Pons (tissue), 1 donor: Measurements from ENCODE around the gene MYO9A.

Source experiments
- DNase-seq: peaks from one replicate; pipeline ENCODE4 v3.0.0-alpha.2; 2016; ENCODE audit warnings: low spot score

MYO9A gene

GRCh38 chr15:71853543-71853942, 264.4 kb downstream of the MYO9A start:
- DNase-seq: no peak

GRCh38 chr15:71844916-71845315, 273.0 kb downstream of the MYO9A start:
- DNase-seq: no peak

GRCh38 chr15:71841563-71841962, 276.4 kb downstream of the MYO9A start:
- no peak for DNase-seq

GRCh38 chr15:71830981-71831380, 287.0 kb downstream of the MYO9A start:
- no peak for DNase-seq

GRCh38 chr15:71826196-71826595, 291.8 kb downstream of the MYO9A start:
- DNase-seq: no peak

- no peak for DNase-seq
Observed at GRCh38 chr15:71825021-71825730, 292.8 kb downstream of the MYO9A start.

- no peak for DNase-seq
Observed at GRCh38 chr15:71823801-71824200, 294.1 kb downstream of the MYO9A start.

GRCh38 chr15:71822890-71823630, 294.9 kb downstream of the MYO9A start:
- no peak for DNase-seq

- no peak for DNase-seq
Observed at GRCh38 chr15:71821547-71822129, 296.3 kb downstream of the MYO9A start.

GRCh38 chr15:71820127-71820526, 297.8 kb downstream of the MYO9A start:
- no peak for DNase-seq

- no peak for DNase-seq
Observed at GRCh38 chr15:71817351-71817750, 300.6 kb downstream of the MYO9A start.

GRCh38 chr15:71815301-71815700, 302.6 kb downstream of the MYO9A start:
- DNase-seq: no peak

- DNase-seq: no peak
Observed at GRCh38 chr15:71813723-71814470, 304.1 kb downstream of the MYO9A start.

GRCh38 chr15:71812966-71813722, 304.8 kb downstream of the MYO9A start:
- no peak for DNase-seq

GRCh38 chr15:71811752-71812735, 305.9 kb downstream of the MYO9A start:
- DNase-seq: no peak

- no peak for DNase-seq
Observed at GRCh38 chr15:71811036-71811736, 306.8 kb downstream of the MYO9A start.

- no peak for DNase-seq
Observed at GRCh38 chr15:71810256-71811035, 307.5 kb downstream of the MYO9A start, which contains the start of gene NR2E3. TSS of gene NR2E3 (plus strand) at chr15:71810554. CDS start at chr15:71810744, 190 bp downstream.

GRCh38 chr15:71809346-71809745, 308.6 kb downstream of the MYO9A start:
- DNase-seq: no peak
